ENCODE data around the gene C11orf52.
A peak's percentile ranks its signal among the peaks of the same experiment; 100 is the strongest.
"Not testable (repeated sequence)": the region's sequence is repeated elsewhere in the genome, so short reads cannot be mapped to it uniquely, and the experiment has no call there.

C11orf52 gene

GRCh38 chr11:111918390-111919256 is at the start of gene C11orf52:
Gene C11orf52, plus strand, starts transcription at chr11:111918913. Its CDS starts 60 bp downstream, at chr11:111918973.
- FAIRE-seq (no peak), DNase-seq (ENCODE audit: low spot score) (no peak)

- DNase-seq (ENCODE audit: low spot score) (no peak), FAIRE-seq (no peak)
Measured at GRCh38 chr11:111870113-111870512, 48.6 kb upstream of the C11orf52 start.

GRCh38 chr11:111870522-111870885 is 48.2 kb upstream of the C11orf52 start:
- no peak for DNase-seq (ENCODE audit: low spot score)

GRCh38 chr11:111870886-111871692 is 47.6 kb upstream of the C11orf52 start, which contains the start of gene ALG9:
Gene ALG9, minus strand, starts transcription at chr11:111871581. Its CDS starts 99 bp downstream, at chr11:111871482.
- FAIRE-seq: peak; percentile 81

More at GRCh38 chr11:111870522-111870885, 48.2 kb upstream of the C11orf52 start:
- FAIRE-seq: no peak

GRCh38 chr11:111871693-111872161 is 47.0 kb upstream of the C11orf52 start:
- FAIRE-seq (peak; percentile 35), DNase-seq (ENCODE audit: low spot score) (no peak)

More at GRCh38 chr11:111870886-111871692, 47.6 kb upstream of the C11orf52 start, which contains the start of gene ALG9:
- peak; percentile 89 for DNase-seq (ENCODE audit: low spot score)

DNA sequence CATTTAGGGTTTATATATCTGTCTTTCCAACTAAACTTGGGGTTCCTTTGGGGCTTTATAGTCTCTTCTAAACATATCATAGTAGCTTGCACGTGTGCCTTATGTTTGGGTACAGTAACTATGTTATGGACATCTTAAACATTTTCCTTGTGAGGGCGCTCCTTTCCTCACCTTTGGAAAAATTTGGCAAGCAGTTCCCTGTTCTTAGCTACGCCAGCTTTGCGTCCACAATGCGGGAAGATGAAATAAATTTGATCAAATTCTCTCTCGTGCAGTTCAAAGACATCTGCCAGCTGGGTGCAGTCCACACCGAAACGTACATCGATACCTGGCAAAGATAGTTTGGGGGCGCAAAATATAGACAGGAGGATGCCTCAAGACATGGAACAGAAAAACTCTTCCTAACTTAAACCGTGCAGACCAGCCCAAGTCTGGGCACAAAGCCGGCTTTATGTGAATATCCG is 40.3 kb upstream of the C11orf52 start:
- FAIRE-seq: no peak
- DNase-seq (ENCODE audit: low spot score): no peak

- DNase-seq (ENCODE audit: low spot score) (peak; percentile 99), FAIRE-seq (peak; percentile 94)
Measured at GRCh38 chr11:111878849-111879636, 39.7 kb upstream of the C11orf52 start, which contains the start of the genes CFAP68 and FDXACB1. Gene CFAP68, plus strand, starts transcription at chr11:111879541. Its CDS starts 20 bp downstream, at chr11:111879561. Gene FDXACB1, minus strand, starts transcription at chr11:111879165. Its CDS starts 33 bp downstream, at chr11:111879132.

DNA sequence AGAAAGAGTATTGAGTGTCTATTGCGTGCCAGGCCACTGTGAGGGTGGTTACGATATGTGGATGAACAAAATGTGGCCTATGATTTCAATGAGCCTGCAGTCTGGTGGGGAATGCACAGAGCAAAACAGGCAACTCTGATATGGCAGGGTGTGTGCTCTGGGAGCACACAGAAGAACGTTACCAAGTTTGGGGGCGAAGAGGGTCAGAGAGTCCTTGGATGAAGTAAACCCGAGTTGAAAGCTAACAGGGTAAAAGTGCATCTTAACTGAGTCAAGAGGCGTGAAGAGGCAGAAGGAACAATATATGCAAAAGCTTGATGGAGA is 39.1 kb upstream of the C11orf52 start:
- FAIRE-seq: no peak
- no peak for DNase-seq (ENCODE audit: low spot score)

DNA sequence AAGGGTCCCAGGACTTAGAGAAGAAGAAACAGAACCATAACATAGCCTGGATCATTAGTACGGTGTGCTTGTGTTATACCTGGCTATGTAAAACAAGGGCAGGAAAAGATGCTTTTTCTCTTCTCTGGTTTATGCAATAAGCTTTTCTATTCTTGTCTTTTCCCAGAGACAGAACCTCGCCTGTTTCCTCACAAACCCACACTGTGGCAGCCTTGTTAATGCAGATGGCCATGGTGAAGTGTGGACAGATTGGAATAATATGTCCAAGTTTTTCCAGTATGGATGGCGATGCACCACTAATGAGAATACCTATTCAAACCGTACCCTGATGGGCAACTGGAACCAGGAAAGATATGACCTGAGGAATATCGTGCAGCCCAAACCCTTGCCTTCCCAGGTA is 36.5 kb upstream of the C11orf52 start:
- FAIRE-seq (no peak), DNase-seq (ENCODE audit: low spot score) (no peak)

DNA sequence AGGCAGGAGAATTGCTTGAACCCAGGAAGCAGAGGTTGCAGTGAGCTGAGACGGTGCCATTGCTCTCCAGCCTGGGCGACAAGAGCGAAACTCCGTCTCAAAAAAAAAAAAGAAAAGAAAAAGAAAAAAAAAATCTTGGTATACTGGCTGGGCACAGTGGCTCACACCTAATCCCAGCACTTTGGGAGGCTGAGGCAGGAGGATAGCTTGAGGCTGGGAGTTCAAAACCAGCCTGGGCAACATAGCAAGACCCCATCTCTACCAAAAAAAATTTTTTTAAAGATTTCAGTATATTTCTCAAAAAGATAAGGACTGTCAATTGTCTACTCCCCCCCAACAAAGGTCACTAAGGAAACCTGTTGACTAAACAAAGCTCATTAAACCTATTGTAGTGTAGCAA is 33.7 kb upstream of the C11orf52 start:
- DNase-seq (ENCODE audit: low spot score); FAIRE-seq: not testable (repeated sequence)

- DNase-seq (ENCODE audit: low spot score) (no peak), FAIRE-seq (no peak)
Measured at GRCh38 chr11:111886032-111886431, 32.7 kb upstream of the C11orf52 start.

GRCh38 chr11:111886844-111887243 is 31.9 kb upstream of the C11orf52 start:
- no peak for DNase-seq (ENCODE audit: low spot score)

DNA sequence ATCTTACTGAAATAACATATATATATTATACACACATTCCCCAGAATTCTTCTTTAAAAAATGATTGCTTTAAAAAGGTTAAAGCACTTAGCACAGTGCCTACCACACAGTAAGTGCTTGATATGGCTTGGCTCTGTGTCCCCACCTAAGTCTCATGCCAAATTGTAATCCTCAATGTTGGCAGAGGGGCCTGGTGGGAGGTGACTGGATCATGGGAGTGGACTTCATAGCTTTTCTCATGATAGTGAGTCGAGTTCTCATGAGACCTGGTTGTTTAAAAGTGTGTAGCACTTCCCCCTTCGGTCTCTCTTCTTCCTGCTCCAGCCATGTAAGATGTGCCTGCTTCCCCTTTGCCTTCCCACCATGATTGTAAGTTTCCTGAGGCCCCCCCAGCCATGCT is 13.3 kb upstream of the C11orf52 start:
- FAIRE-seq (no peak), DNase-seq (ENCODE audit: low spot score) (no peak)

More at GRCh38 chr11:111886844-111887243, 31.9 kb upstream of the C11orf52 start:
- FAIRE-seq: peak; percentile 80

GRCh38 chr11:111906680-111907079 is 12.0 kb upstream of the C11orf52 start:
- FAIRE-seq (no peak), DNase-seq (ENCODE audit: low spot score) (no peak)

GRCh38 chr11:111908639-111909305 is 9.9 kb upstream of the C11orf52 start:
- FAIRE-seq: no peak
- no peak for DNase-seq (ENCODE audit: low spot score)

DNA sequence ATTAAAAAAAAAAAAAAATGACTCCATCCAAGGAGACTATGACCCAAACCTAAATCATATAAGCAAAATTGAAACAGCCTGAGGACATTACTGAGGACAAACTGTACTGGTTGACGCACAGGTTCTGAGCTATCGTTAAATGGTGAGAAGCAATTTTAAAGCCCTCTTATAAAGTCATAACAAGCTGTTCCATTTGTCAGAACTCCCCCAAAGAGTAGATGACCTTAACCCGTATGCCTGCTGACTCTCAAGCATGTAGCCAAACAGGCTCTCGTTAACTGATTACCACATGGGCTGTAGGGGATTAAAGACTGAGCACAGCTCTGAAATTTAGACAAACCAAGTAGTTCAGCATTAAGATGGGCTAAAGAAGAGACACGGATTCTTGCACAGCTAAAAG is 9.3 kb upstream of the C11orf52 start:
- DNase-seq (ENCODE audit: low spot score) (no peak), FAIRE-seq (no peak)

- FAIRE-seq (no peak), DNase-seq (ENCODE audit: low spot score) (peak; percentile 55)
Measured at GRCh38 chr11:111910676-111911562, 7.8 kb upstream of the C11orf52 start.

- DNase-seq (ENCODE audit: low spot score): peak; percentile 82
- peak; percentile 71 for FAIRE-seq
Measured at GRCh38 chr11:111911563-111912401, 6.9 kb upstream of the C11orf52 start, which contains the start of gene CRYAB. Gene CRYAB, minus strand, starts transcription at chr11:111911770. Its CDS starts 46 bp downstream, at chr11:111911724.
